ENCODE measurements around the gene SPATA46. TPM values are rescaled to one million over a fixed set of nuclear protein-coding genes. Genes with fewer than 3 reads are reported as not detected.

Gene SPATA46
- total and polyA plus RNA-seq, 2 of the 8 experiments (the other 6 are each of a cell fraction or from before 2014, with no cell fraction given): not detected

- TF ChIP-seq CTCF (IDR thresholded peaks at IDR 0.05; ENCODE audit: control extremely low read depth in 1 of 3, insufficient read depth in 1 of 3, low read depth in 1 of 3, low read length in 3 of 3): no peak
Measured at GRCh38 chr1:162364498-162364897, 12.2 kb downstream of the SPATA46 start (continued).
